B cell (primary cell): ENCODE results near the gene RAP1GAP. TPM values are rescaled to one million over a fixed set of nuclear protein-coding genes. Genes with fewer than 3 reads are reported as not detected.

Source experiments
- ATAC-seq: fragments of 200-7000 bp; cut with Tn5 transposase; one replicate; pipeline ENCODE4 v1.10.0; 2021; ENCODE audit warnings: low read depth, mild to moderate bottlenecking, moderate number of reproducible peaks, moderate library complexity
- CTCF ChIA-PET: fragments of 350-600 bp; sonication (Branson Sonifier 250); formaldehyde crosslinking; loops from one replicate; lab custom pipeline; 2021; ENCODE audit warnings: antibody characterized with exemption, inconsistent platforms; lab: Charles Lee
- POLR2A ChIA-PET: fragments of 350-600 bp; sonication (Branson Sonifier 250); formaldehyde crosslinking; loops from one replicate; lab custom pipeline; 2021; ENCODE audit warnings: antibody characterized with exemption; lab: Charles Lee
- DNase-seq: peaks from one replicate; pipeline ENCODE4 v3.0.0; 2013
- H2AFZ ChIP-seq: 2 replicates; pipeline ENCODE4 v1.6.1; 2012; ENCODE audit warnings: mild to moderate bottlenecking, low read depth, low read length; ENCODE audit not compliant: insufficient read depth, poor library complexity, severe bottlenecking
- H3K27ac ChIP-seq, 2 donors: 1 replicate in 1 of 2; 2 replicates in 1 of 2; pipeline ENCODE4 v1.5.1; 2012 to 2013; ENCODE audit warnings: low read length in 2 of 2, mild to moderate bottlenecking in 2 of 2, moderate library complexity in 1 of 2
- H3K27me3 ChIP-seq, 4 experiments: fragments of 200-600 bp in 1 of 4; sonication (generic) in 1 of 4; replicated peaks in 1 of 4; 1 replicate in 2 of 4; 2 replicates in 2 of 4; pipeline versions ENCODE4 v1.6.1 to v1.7.0; 2013 to 2016; ENCODE audit warnings: low read length in 3 of 4, mild to moderate bottlenecking in 2 of 4, mixed read lengths in 1 of 4, moderate library complexity in 1 of 4; ENCODE audit not compliant: insufficient read depth in 4 of 4, control insufficient read depth in 3 of 4; ENCODE audit errors: control extremely low read depth in 1 of 4
- H3K36me3 ChIP-seq, 2 experiments: replicated peaks in 1 of 2; 1 replicate in 1 of 2; 2 replicates in 1 of 2; pipeline versions ENCODE4 v1.6.1 to v1.7.1; 2013; ENCODE audit warnings: low read length in 1 of 2; ENCODE audit not compliant: insufficient read depth in 2 of 2, control insufficient read depth in 1 of 2; ENCODE audit errors: control extremely low read depth in 1 of 2, extremely low read depth in 1 of 2
- H3K4me1 ChIP-seq, 2 donors: fragments of 200-600 bp in 1 of 2; sonication (generic) in 1 of 2; 1 replicate in 1 of 2; 2 replicates in 1 of 2; pipeline versions ENCODE4 v1.5.1 to v1.6.1; 2013 to 2017; ENCODE audit warnings: low read length in 2 of 2; ENCODE audit not compliant: control insufficient read depth in 2 of 2, insufficient read depth in 2 of 2
- H3K4me2 ChIP-seq: replicated peaks from 2 replicates; pipeline ENCODE3; 2012; ENCODE audit warnings: mild to moderate bottlenecking, low read depth, low read length; ENCODE audit not compliant: poor library complexity, severe bottlenecking
- H3K4me3 ChIP-seq, 5 experiments: fragments of 200-600 bp in 1 of 5; sonication (generic) in 1 of 5; 1 replicate in 3 of 5; 2 replicates in 2 of 5; pipeline versions ENCODE4 v1.5.1 to v1.7.0; 2011 to 2016; ENCODE audit warnings: low read length in 4 of 5, mild to moderate bottlenecking in 4 of 5, low read depth in 2 of 5, control low read depth in 1 of 5, moderate library complexity in 1 of 5; ENCODE audit not compliant: insufficient read depth in 1 of 5; ENCODE audit errors: control extremely low read depth in 1 of 5, extremely low read depth in 1 of 5
- H3K79me2 ChIP-seq: fragments of 200-600 bp; sonication (generic); one replicate; pipeline ENCODE4 v1.6.0; 2016; ENCODE audit warnings: low read length; ENCODE audit not compliant: control insufficient read depth, insufficient read depth
- H3K9ac ChIP-seq: fragments of 200-600 bp; sonication (generic); 2 replicates; pipeline ENCODE4 v1.6.1; 2017; ENCODE audit warnings: mild to moderate bottlenecking, low read length, moderate library complexity
- H3K9me3 ChIP-seq, 3 donors: one replicate each; pipeline versions ENCODE4 v1.6.1 to v1.7.1; 2013; ENCODE audit warnings: low read length in 2 of 3; ENCODE audit not compliant: control insufficient read depth in 2 of 3, insufficient read depth in 1 of 3; ENCODE audit errors: control extremely low read depth in 1 of 3
- H4K20me1 ChIP-seq: 2 replicates; pipeline ENCODE4 v1.6.0; 2012; ENCODE audit warnings: mild to moderate bottlenecking, low read length; ENCODE audit not compliant: insufficient read depth, control insufficient read depth, poor library complexity, severe bottlenecking
- H3K27ac Mint-ChIP-seq: one replicate; pipeline ENCODE4 v1.8.0; 2021; ENCODE audit warnings: mixed read lengths
- H3K27me3 Mint-ChIP-seq: one replicate; pipeline ENCODE4 v1.8.0; 2021; ENCODE audit warnings: mixed read lengths
- H3K4me1 Mint-ChIP-seq: one replicate; pipeline ENCODE4 v1.8.0; 2021; ENCODE audit warnings: mixed read lengths
- H3K4me3 Mint-ChIP-seq: one replicate; pipeline ENCODE4 v1.8.0; 2021; ENCODE audit warnings: mixed read lengths
- H3K9me3 Mint-ChIP-seq: one replicate; pipeline ENCODE4 v1.8.0; 2022; ENCODE audit warnings: mixed read lengths; ENCODE audit not compliant: insufficient read depth
- EZH2 ChIP-seq: IDR thresholded peaks from 2 replicates; pipeline ENCODE4 v1.6.1; 2012; ENCODE audit warnings: borderline replicate concordance, low read depth, mild to moderate bottlenecking, moderate library complexity, low read length; ENCODE audit not compliant: insufficient read depth, poor library complexity, severe bottlenecking
- WGBS: methylation state at CpG from one replicate; pipeline ENCODE4 v1.1.5; 2013; ENCODE audit warnings: missing lambda C conversion rate; ENCODE audit not compliant: insufficient coverage; 5-methylcytosine and 5-hydroxymethylcytosine counted together
- intact Hi-C: fragments of 100-400 bp; cut with micrococcal nuclease; formaldehyde crosslinking; loops from one replicate; pipeline ENCODE4 v1.10.0; 2022
- polyA plus RNA-seq: library from polyadenylated mRNA; depleted of rRNA; stranded (reverse); fragments of >200 nt; gene quantifications from 2 replicates; pipeline ENCODE4 v1.2.3, GENCODE V29; 2012
- total RNA-seq, 2 donors: library from RNA; stranded (reverse); fragments of 120-200 nt in 1 of 2; gene quantifications; 1 replicate in 1 of 2; 2 replicates in 1 of 2; pipeline versions ENCODE4 v1.2.3 to v1.2.4, GENCODE V29; 2013 to 2022
- TF ChIP-seq, protein P1 (sequence below): fragments of 200-600 bp; IDR thresholded peaks from one replicate; pipeline ENCODE4 v1.8.0; 2022; ENCODE audit warnings: antibody characterized with exemption, mild to moderate bottlenecking

Gene RAP1GAP
- total and polyA plus RNA-seq, 2 donors (not counting 1 experiment from before 2014, with no cell fraction given), result 0.07 to 0.09 TPM

DNA sequence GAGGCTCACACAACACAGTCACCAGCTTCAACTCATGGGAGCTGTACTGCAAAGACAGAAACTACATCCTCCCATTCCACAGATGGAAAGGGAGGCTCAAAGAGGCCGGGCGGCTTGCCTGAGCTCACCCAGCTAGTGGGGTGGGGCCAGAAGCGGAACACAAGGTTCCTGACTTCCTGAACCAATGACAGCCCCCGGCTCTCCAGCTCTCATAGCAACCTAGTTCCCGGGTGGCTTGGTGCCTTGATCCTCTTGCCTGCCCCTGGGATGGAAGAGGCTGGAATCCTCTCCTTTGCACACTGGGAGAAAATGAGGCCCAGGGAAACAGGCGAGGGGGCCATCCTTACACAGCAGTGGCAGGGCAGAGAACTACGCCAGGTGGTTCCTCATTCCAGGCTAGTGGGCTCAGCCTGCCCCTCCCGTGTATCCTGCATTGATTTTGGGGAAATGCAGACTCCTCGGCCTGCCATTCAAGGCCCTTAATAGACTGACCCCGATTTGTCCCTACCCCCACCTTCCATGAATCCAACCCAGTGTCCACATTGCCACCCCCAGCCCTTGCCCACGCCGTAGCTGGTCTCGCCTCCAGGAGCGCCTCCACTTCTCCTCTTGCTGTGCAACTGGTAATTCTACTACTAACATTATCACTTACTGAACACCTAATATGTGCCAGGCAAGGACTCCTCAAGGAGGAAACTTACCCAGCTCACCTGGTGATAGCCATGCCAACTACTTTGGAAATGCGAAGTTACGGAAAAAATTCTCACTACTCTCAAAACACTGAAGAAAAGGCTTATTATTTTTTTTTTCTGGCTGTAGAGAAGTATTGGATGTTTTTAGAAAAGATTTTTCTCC is 5.0 kb downstream of the RAP1GAP start:
- intact Hi-C loops, result no loop called here
- POLR2A ChIA-PET, result no interaction called here
- Histone ChIP-seq H3K27ac (no peak overlapping the region), H3K9ac (no peak overlapping the region), H3K79me2 (no peaks in the 10 kb centered on the region), H4K20me1 (no peaks in the 10 kb centered on the region), H3K9me3 (peaks cover 0 to 26% (median 0%) of the 10 kb centered on the region in 3 donors), H3K27me3 (peaks cover 0 to 84% (median 30%) of the 10 kb centered on the region in 4 experiments), H3K4me1 (peaks cover 23 to 28% of the 10 kb centered on the region in 2 donors), H3K4me3 (no peak overlapping the region), H3K36me3 (no peaks in the 10 kb centered on the region), H2AFZ (peak overlapping the region; percentile 30), H3K4me2 (peak overlapping the region; percentile 57)
- no peak for ATAC-seq
- CTCF ChIA-PET, result no interaction called here
- Mint-ChIP-seq H3K27ac (no peak overlapping the region), H3K27me3 (peaks cover 54% of the 10 kb centered on the region), H3K9me3 (no peaks in the 10 kb centered on the region), H3K4me3 (peak overlapping the region; percentile 29), H3K4me1 (peaks cover 19% of the 10 kb centered on the region)
- WGBS, result 46% methylated on average over 9 of the region's 16 CpGs
- DNase-seq, result no peak
- TF ChIP-seq EZH2, result no peak
- TF ChIP-seq, protein P1, sequence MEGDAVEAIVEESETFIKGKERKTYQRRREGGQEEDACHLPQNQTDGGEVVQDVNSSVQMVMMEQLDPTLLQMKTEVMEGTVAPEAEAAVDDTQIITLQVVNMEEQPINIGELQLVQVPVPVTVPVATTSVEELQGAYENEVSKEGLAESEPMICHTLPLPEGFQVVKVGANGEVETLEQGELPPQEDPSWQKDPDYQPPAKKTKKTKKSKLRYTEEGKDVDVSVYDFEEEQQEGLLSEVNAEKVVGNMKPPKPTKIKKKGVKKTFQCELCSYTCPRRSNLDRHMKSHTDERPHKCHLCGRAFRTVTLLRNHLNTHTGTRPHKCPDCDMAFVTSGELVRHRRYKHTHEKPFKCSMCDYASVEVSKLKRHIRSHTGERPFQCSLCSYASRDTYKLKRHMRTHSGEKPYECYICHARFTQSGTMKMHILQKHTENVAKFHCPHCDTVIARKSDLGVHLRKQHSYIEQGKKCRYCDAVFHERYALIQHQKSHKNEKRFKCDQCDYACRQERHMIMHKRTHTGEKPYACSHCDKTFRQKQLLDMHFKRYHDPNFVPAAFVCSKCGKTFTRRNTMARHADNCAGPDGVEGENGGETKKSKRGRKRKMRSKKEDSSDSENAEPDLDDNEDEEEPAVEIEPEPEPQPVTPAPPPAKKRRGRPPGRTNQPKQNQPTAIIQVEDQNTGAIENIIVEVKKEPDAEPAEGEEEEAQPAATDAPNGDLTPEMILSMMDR, result no peak

DNA sequence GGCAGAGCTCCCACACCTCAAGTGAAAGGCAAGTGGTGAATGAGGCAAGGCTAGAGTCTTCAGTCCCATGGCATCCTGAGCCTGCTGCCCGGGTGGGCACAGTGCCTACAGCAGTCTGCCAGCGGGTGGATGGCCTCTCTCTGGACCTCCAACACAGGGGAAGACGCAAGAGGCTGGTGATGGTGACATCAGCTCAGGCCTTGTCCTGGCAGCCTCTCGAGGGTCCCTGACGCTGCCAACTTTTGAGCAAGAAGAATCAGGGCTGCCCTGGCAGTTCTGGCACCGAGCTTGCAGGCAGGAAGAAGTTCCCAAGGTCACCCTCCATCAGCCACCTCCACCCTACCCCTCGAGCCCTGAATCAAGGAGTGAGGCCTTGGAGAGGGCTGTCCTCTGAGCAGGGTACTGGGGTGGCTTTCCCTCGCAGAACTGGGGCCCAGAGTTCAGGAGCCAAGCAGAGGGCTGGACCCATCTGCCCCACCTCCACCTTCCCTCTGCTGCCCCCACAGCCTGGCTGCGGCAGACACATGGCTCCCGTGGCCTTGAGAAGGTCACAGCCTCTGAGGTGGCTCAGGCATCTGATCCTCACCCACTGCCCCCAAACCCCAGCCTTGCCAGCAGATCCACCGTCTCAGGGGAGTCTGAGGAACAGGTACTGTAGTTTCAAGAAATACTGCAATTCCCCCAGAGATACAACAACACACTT is 5.8 kb downstream of the RAP1GAP start:
- Histone ChIP-seq H3K4me1 (peaks cover 17 to 21% of the 10 kb centered on the region in 2 donors), H3K27me3 (peaks cover 0 to 83% (median 27%) of the 10 kb centered on the region in 4 experiments), H2AFZ (no peak overlapping the region), H3K4me2 (peak overlapping the region; percentile 57), H3K4me3 (no peak overlapping the region), H3K79me2 (no peaks in the 10 kb centered on the region), H4K20me1 (no peaks in the 10 kb centered on the region), H3K9me3 (peaks cover 0 to 25% (median 0%) of the 10 kb centered on the region in 3 donors), H3K36me3 (no peaks in the 10 kb centered on the region), H3K27ac (no peak overlapping the region), H3K9ac (no peak overlapping the region)
- Mint-ChIP-seq H3K4me1 (peaks cover 17% of the 10 kb centered on the region), H3K4me3 (no peak overlapping the region), H3K27ac (no peak overlapping the region), H3K9me3 (no peaks in the 10 kb centered on the region), H3K27me3 (peaks cover 54% of the 10 kb centered on the region)
- intact Hi-C loops, result no loop called here
- ChIA-PET CTCF (no interaction called here), POLR2A (no interaction called here)
- ATAC-seq, result no peak
- 82% methylated on average over 9 of the region's 11 CpGs for WGBS
- no peak for TF ChIP-seq EZH2
- TF ChIP-seq, protein P1, result no peak
- DNase-seq, result no peak
